GM06990 (cell line): ENCODE results near the gene GOLPH3.
A peak's percentile ranks its signal among the peaks of the same experiment; 100 is the strongest.

Experiments used
- DNase-seq: peaks from one replicate; pipeline ENCODE4 v3.0.0-alpha.2; 2011; ENCODE audit not compliant: insufficient read length; ENCODE audit errors: extremely low read depth
- H3K27me3 ChIP-seq: replicated peaks from 2 replicates; pipeline ENCODE4 v1.6.0; 2011; ENCODE audit warnings: low read length; ENCODE audit not compliant: control insufficient read depth, insufficient read depth
- H3K36me3 ChIP-seq: 2 replicates; pipeline ENCODE4 v1.5.1; 2011; ENCODE audit warnings: low read length; ENCODE audit not compliant: control insufficient read depth, insufficient read depth
- H3K4me3 ChIP-seq: replicated peaks from 2 replicates; pipeline ENCODE4 v1.5.1; 2011; ENCODE audit warnings: low read depth, mild to moderate bottlenecking, control low read depth, low read length
- CTCF ChIP-seq: IDR thresholded peaks from 2 replicates; pipeline ENCODE4 v1.5.1; 2011; ENCODE audit warnings: low read length, control low read depth, mild to moderate bottlenecking, inconsistent platforms; ENCODE audit not compliant: insufficient read depth, poor library complexity, severe bottlenecking

Gene GOLPH3

DNA sequence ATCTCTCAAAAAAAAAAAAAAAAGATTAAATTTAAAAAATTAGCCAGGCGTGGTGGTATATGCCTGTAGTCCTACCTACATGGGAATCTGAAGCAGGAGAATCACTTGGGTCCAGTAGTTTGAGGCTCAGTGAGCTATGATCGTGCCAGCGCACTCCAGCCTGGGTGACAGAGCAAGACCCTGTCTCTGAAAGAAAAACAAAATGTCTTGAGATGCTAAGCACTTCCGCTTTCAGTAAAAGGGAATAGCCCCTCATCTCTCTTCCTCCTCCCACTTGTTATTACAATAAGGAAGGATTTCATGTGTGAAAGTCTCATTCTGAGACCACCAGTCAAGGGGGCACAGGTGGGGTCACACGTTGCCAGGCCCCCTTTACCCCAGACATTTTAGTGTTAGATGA is 79.4 kb downstream of the GOLPH3 start:
- DNase-seq = no peak
- TF ChIP-seq CTCF = no peak
- peaks cover 2% of the 10 kb centered on the region for H3K36me3 ChIP-seq
- H3K27me3 ChIP-seq = no peaks in the 10 kb centered on the region
- no peak overlapping the region for H3K4me3 ChIP-seq

DNA sequence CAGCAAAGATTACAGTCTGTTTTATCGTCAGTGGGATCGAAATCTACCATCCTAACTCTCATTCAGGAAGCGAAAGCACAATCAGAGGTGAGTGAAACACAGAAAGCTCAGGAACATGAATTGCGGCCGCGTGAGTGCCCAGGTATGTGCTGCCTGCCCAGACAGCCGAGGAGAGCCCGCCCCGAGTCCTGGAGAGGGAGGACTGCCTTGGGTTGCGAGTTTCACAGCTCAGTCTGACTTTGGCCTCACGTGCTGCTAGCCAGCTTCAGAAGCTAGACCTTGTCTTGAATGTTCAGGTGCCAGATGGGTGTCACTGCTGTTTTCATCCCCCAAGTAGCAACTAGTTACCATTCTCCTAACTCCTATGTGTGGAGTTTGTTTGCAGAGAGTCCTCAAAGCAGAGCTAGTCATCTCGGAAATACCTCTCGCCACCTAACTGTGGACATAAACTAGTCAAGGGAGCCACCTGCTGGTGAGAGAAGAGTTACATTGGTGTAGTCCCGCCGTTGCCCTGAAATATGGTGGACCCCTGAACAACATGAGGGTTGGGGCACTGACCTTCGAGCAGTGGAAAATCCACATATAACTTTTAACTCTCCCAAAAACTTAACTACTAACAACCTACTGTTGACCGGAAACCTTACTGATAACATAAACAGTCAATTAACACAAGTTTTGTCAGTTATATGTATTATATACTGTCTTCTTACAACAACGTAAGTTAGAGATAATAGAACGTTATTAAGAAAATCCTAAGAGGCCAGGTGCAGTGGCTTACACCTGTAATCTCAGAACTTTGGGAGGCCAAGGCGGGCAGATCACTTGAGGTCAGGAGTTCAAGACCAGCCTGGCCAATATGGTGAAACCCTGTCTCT is 80.9 kb downstream of the GOLPH3 start:
- Histone ChIP-seq H3K27me3 (no peaks in the 10 kb centered on the region), H3K4me3 (no peak overlapping the region), H3K36me3 (no peaks in the 10 kb centered on the region)
- DNase-seq = peak; percentile 33
- peak; percentile 67 for TF ChIP-seq CTCF

DNA sequence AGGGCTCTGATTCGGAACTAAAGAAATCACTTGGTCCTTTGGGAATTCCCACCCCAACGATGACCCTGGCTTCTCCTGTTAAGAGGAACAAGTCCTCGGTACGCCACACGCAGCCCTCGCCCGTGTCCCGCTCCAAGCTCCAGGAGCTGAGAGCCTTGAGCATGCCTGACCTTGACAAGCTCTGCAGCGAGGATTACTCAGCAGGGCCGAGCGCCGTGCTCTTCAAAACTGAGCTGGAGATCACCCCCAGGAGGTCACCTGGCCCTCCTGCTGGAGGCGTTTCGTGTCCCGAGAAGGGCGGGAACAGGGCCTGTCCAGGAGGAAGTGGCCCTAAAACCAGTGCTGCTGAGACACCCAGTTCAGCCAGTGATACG is 83.4 kb downstream of the GOLPH3 start:
- no peak for DNase-seq
- H3K4me3 ChIP-seq = no peak overlapping the region
- no peak for TF ChIP-seq CTCF
- H3K36me3 ChIP-seq = no peaks in the 10 kb centered on the region
- H3K27me3 ChIP-seq = no peaks in the 10 kb centered on the region

DNA sequence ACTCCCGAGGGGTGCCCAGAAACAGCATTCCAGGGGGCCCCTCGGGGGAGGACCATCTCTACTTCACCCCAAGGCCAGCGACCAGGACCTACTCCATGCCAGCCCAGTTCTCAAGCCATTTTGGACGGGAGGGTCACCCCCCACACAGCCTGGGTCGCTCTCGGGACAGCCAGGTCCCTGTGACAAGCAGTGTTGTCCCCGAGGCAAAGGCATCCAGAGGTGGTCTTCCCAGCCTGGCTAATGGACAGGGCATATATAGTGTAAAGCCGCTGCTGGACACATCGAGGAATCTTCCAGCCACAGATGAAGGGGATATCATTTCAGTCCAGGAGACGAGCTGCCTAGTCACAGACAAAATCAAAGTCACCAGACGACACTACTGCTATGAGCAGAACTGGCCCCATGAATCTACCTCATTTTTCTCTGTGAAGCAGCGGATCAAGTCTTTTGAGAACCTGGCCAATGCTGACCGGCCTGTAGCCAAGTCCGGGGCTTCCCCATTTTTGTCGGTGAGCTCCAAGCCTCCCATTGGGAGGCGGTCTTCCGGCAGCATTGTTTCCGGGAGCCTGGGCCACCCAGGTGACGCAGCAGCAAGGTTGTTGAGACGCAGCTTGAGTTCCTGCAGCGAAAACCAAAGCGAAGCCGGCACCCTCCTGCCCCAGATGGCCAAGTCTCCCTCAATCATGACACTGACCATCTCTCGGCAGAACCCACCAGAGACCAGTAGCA is 83.9 kb downstream of the GOLPH3 start:
- H3K27me3 ChIP-seq = no peaks in the 10 kb centered on the region
- no peak for DNase-seq
- no peak for TF ChIP-seq CTCF
- H3K4me3 ChIP-seq = no peak overlapping the region
- H3K36me3 ChIP-seq = no peaks in the 10 kb centered on the region

DNA sequence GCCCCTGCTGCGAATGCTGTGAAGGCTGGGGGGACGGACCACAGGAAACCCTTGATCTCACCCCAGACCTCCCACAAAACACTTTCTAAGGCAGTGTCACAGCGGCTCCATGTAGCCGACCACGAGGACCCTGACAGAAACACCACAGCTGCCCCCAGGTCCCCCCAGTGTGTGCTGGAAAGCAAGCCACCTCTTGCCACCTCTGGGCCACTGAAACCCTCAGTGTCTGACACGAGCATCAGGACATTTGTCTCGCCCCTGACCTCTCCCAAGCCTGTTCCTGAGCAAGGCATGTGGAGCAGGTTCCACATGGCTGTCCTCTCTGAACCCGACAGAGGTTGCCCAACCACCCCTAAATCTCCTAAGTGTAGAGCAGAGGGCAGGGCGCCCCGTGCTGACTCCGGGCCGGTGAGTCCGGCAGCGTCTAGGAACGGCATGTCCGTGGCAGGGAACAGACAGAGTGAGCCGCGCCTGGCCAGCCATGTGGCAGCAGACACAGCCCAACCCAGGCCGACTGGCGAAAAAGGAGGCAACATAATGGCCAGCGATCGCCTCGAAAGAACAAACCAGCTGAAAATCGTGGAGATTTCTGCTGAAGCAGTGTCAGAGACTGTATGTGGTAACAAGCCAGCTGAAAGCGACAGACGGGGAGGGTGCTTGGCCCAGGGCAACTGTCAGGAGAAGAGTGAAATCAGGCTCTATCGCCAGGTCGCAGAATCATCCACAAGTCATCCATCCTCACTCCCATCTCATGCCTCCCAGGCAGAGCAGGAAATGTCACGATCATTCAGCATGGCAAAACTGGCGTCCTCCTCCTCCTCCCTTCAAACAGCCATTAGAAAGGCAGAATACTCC is 84.7 kb downstream of the GOLPH3 start:
- Histone ChIP-seq H3K36me3 (no peaks in the 10 kb centered on the region), H3K27me3 (no peaks in the 10 kb centered on the region), H3K4me3 (no peak overlapping the region)
- no peak for DNase-seq
- no peak for TF ChIP-seq CTCF
